H9 (cell line): ENCODE results near the gene SLC6A18. TPM values are rescaled to one million over a fixed set of nuclear protein-coding genes. Genes with fewer than 3 reads are reported as not detected.

Source experiments
- DNase-seq: peaks from one replicate; pipeline ENCODE4 v3.0.0-alpha.2; 2017
- H2AFZ ChIP-seq: one replicate; pipeline ENCODE4 v1.6.1; 2013; ENCODE audit warnings: mild to moderate bottlenecking, low read length, control low read depth, moderate library complexity
- H2AK5ac ChIP-seq: 2 replicates; pipeline ENCODE4 v1.6.1; 2013; ENCODE audit warnings: low read length, control low read depth, mixed read lengths; ENCODE audit not compliant: insufficient read length
- H2BK120ac ChIP-seq: one replicate; pipeline ENCODE4 v1.6.1; 2013; ENCODE audit warnings: low read depth, mild to moderate bottlenecking, low read length, control low read depth, inconsistent platforms; ENCODE audit not compliant: poor library complexity, severe bottlenecking
- H2BK12ac ChIP-seq: 2 replicates; pipeline ENCODE4 v1.6.1; 2013; ENCODE audit warnings: low read length, control low read depth, mixed read lengths, low read depth; ENCODE audit not compliant: insufficient read length
- H2BK15ac ChIP-seq: 2 replicates; pipeline ENCODE4 v1.6.1; 2013; ENCODE audit warnings: low read depth, low read length, control low read depth
- H2BK20ac ChIP-seq: one replicate; pipeline ENCODE4 v1.6.1; 2013; ENCODE audit warnings: low read depth, mild to moderate bottlenecking, low read length, control low read depth, inconsistent platforms; ENCODE audit not compliant: poor library complexity, severe bottlenecking
- H2BK5ac ChIP-seq: 2 replicates; pipeline ENCODE4 v1.6.1; 2013; ENCODE audit warnings: low read length, control low read depth, mixed read lengths; ENCODE audit not compliant: insufficient read length
- H3K14ac ChIP-seq: 2 replicates; pipeline ENCODE4 v1.6.1; 2013; ENCODE audit warnings: low read length, control low read depth; ENCODE audit not compliant: insufficient read depth
- H3K18ac ChIP-seq: 2 replicates; pipeline ENCODE4 v1.6.1; 2013; ENCODE audit warnings: low read depth, mild to moderate bottlenecking, mixed read lengths, low read length, control low read depth; ENCODE audit not compliant: insufficient read length
- H3K23ac ChIP-seq: 2 replicates; pipeline ENCODE4 v1.6.1; 2013; ENCODE audit warnings: low read length, control low read depth, mixed read lengths, low read depth; ENCODE audit not compliant: insufficient read length
- H3K23me2 ChIP-seq: 2 replicates; pipeline ENCODE4 v1.6.1; 2013; ENCODE audit warnings: low read depth, mild to moderate bottlenecking, mixed read lengths, low read length, control low read depth; ENCODE audit not compliant: insufficient read length, poor library complexity, severe bottlenecking
- H3K27ac ChIP-seq: 2 replicates; pipeline ENCODE4 v1.5.1; 2013; ENCODE audit warnings: low read length, control low read depth, mixed read lengths, low read depth; ENCODE audit not compliant: insufficient read length
- H3K27me3 ChIP-seq: 2 replicates; pipeline ENCODE4 v1.6.1; 2013; ENCODE audit warnings: low read length, control low read depth, inconsistent platforms; ENCODE audit not compliant: insufficient read depth
- H3K4ac ChIP-seq: 2 replicates; pipeline ENCODE4 v1.6.1; 2013; ENCODE audit warnings: low read depth, mild to moderate bottlenecking, control low read depth, inconsistent platforms, low read length, moderate library complexity
- H3K4me1 ChIP-seq: 2 replicates; pipeline ENCODE4 v1.6.1; 2013; ENCODE audit warnings: low read length, control low read depth, inconsistent platforms; ENCODE audit not compliant: insufficient read depth
- H3K4me2 ChIP-seq: 2 replicates; pipeline ENCODE4 v1.6.1; 2013; ENCODE audit warnings: low read length, control low read depth, mixed read lengths; ENCODE audit not compliant: insufficient read length, insufficient read depth
- H3K56ac ChIP-seq: 2 replicates; pipeline ENCODE4 v1.6.1; 2013; ENCODE audit warnings: low read depth, mild to moderate bottlenecking, mixed read lengths, low read length, control low read depth; ENCODE audit not compliant: insufficient read length
- H3K79me1 ChIP-seq: 2 replicates; pipeline ENCODE4 v1.6.1; 2013; ENCODE audit warnings: low read depth, mild to moderate bottlenecking, moderate library complexity, low read length, control low read depth, inconsistent platforms; ENCODE audit not compliant: insufficient read depth, poor library complexity, severe bottlenecking
- H3K79me2 ChIP-seq: 2 replicates; pipeline ENCODE4 v1.6.1; 2013; ENCODE audit warnings: low read length, control low read depth, inconsistent platforms; ENCODE audit not compliant: insufficient read depth
- H3K9ac ChIP-seq: 2 replicates; pipeline ENCODE4 v1.6.1; 2013; ENCODE audit warnings: low read length, control low read depth, mixed read lengths; ENCODE audit not compliant: insufficient read length; ENCODE audit errors: extremely low read depth
- H3K9me3 ChIP-seq: one replicate; pipeline ENCODE4 v1.6.1; 2013; ENCODE audit warnings: low read depth, low read length, inconsistent platforms; ENCODE audit not compliant: control insufficient read depth
- H3T11ph ChIP-seq: one replicate; pipeline ENCODE4 v1.6.1; 2013; ENCODE audit warnings: mild to moderate bottlenecking, low read length, control low read depth, inconsistent platforms
- H4K20me1 ChIP-seq: one replicate; pipeline ENCODE4 v1.6.1; 2013; ENCODE audit not compliant: control insufficient read depth, insufficient read length, insufficient read depth
- H4K5ac ChIP-seq: 2 replicates; pipeline ENCODE4 v1.6.1; 2013; ENCODE audit warnings: low read depth, mild to moderate bottlenecking, mixed read lengths, low read length, control low read depth; ENCODE audit not compliant: insufficient read length
- H4K8ac ChIP-seq: replicated peaks from 2 replicates; pipeline ENCODE4 v1.6.1; 2013; ENCODE audit warnings: low read length, control low read depth, mixed read lengths, low read depth; ENCODE audit not compliant: insufficient read length
- H4K91ac ChIP-seq: 2 replicates; pipeline ENCODE4 v1.6.1; 2013; ENCODE audit warnings: low read depth, mild to moderate bottlenecking, moderate library complexity, mixed read lengths, low read length, control low read depth; ENCODE audit not compliant: insufficient read length
- H3K27ac Mint-ChIP-seq, 3 experiments: 2 replicates in 2 of 3; 3 replicates in 1 of 3; pipeline ENCODE4 v1.8.0; 2020 to 2021; ENCODE audit warnings: mixed read lengths in 3 of 3, mild to moderate bottlenecking in 1 of 3, moderate library complexity in 1 of 3
- H3K27me3 Mint-ChIP-seq: 2 replicates; pipeline ENCODE4 v1.8.0; 2021; ENCODE audit warnings: low read depth, mild to moderate bottlenecking, moderate library complexity, mixed read lengths
- H3K36me3 Mint-ChIP-seq, 3 experiments: 2 replicates in 2 of 3; 3 replicates in 1 of 3; pipeline ENCODE4 v1.8.0; 2020 to 2021; ENCODE audit warnings: low read depth in 3 of 3, mixed read lengths in 3 of 3; ENCODE audit not compliant: insufficient read depth in 1 of 3
- H3K4me1 Mint-ChIP-seq, 2 experiments: 2 replicates each; pipeline ENCODE4 v1.8.0; 2020; ENCODE audit warnings: mixed read lengths in 2 of 2
- H3K4me3 Mint-ChIP-seq, 2 experiments: 2 replicates in 1 of 2; 3 replicates in 1 of 2; pipeline ENCODE4 v1.8.0; 2020 to 2021; ENCODE audit warnings: mild to moderate bottlenecking in 2 of 2, mixed read lengths in 2 of 2, moderate library complexity in 1 of 2
- H3K9me3 Mint-ChIP-seq, 2 experiments: 2 replicates in 1 of 2; 3 replicates in 1 of 2; pipeline ENCODE4 v1.8.0; 2020; ENCODE audit warnings: mild to moderate bottlenecking in 2 of 2, mixed read lengths in 2 of 2, moderate library complexity in 1 of 2
- CTCF ChIP-seq: fragments of 200-600 bp; sonication (generic); conservative IDR thresholded peaks from 3 replicates; pipeline ENCODE4 v1.8.0; 2021; ENCODE audit warnings: antibody characterized with exemption, mild to moderate bottlenecking
- WGBS: extraction: QIAGEN DNeasy Blood & Tissue Kit; methylation state at CpG from one replicate; pipeline ENCODE4 v1.1.7; 2013; ENCODE audit warnings: missing lambda C conversion rate, low lambda C conversion rate, mixed read lengths; ENCODE audit not compliant: insufficient read length; ENCODE audit errors: extremely low coverage; 5-methylcytosine and 5-hydroxymethylcytosine counted together
- total RNA-seq: library from RNA; stranded (reverse); gene quantifications from 2 replicates; pipeline ENCODE4 v1.2.1, GENCODE V29; 2021

SLC6A18 gene
- total RNA-seq, 1 experiment from 2014 or later = not detected

- Mint-ChIP-seq H3K27ac (no peak overlapping the region), H3K9me3 (no peaks in the 10 kb centered on the region), H3K27me3 (no peaks in the 10 kb centered on the region; the same call in 1 of the 2 replicates), H3K4me1 (peaks cover 0 to 2% of the 10 kb centered on the region in 2 experiments; a peak in 2 of 4 replicates), H3K36me3 (no peaks in the 10 kb centered on the region), H3K4me3 (no peak overlapping the region)
- Histone ChIP-seq H3K18ac (no peak overlapping the region), H2AFZ (no peak overlapping the region), H3T11ph (no peak overlapping the region), H3K79me2 (no peaks in the 10 kb centered on the region), H3K9me3 (no peaks in the 10 kb centered on the region), H2AK5ac (no peak overlapping the region), H3K27ac (no peak overlapping the region), H3K4ac (no peak overlapping the region), H2BK5ac (no peak overlapping the region), H3K14ac (no peak overlapping the region), H3K56ac (no peak overlapping the region), H2BK20ac (no peak overlapping the region), H2BK15ac (no peak overlapping the region), H4K8ac (no peak overlapping the region), H4K5ac (no peak overlapping the region), H3K79me1 (no peaks in the 10 kb centered on the region), H3K9ac (no peak overlapping the region), H3K4me2 (no peak overlapping the region), H3K23me2 (no peaks in the 10 kb centered on the region), H4K91ac (no peak overlapping the region), H3K27me3 (no peaks in the 10 kb centered on the region), H2BK12ac (no peak overlapping the region), H3K23ac (no peak overlapping the region), H4K20me1 (no peaks in the 10 kb centered on the region), H3K4me1 (no peaks in the 10 kb centered on the region), H2BK120ac (no peak overlapping the region)
- no CpG with 5 or more reads among the region's 20 CpGs for WGBS
- no peak for DNase-seq
- no peak for TF ChIP-seq CTCF
Measured at GRCh38 chr5:1180841-1181271, 44.3 kb upstream of the SLC6A18 start.
